Lower leg skin (tissue), 3 donors: Measurements from ENCODE around the gene EHD1.

Experiments
- POLR2A ChIP-seq, 2 donors: fragments of 450-650 bp; IDR thresholded peaks; one replicate each; pipeline ENCODE4 v1.6.1; 2016 to 2017; ENCODE audit warnings: antibody characterized with exemption in 2 of 2, mild to moderate bottlenecking in 1 of 2, moderate library complexity in 1 of 2
- TF ChIP-seq, protein P1 (sequence below), 3 donors: fragments of 450-650 bp; IDR thresholded peaks; one replicate each; pipeline ENCODE4 v1.5.1; 2016; ENCODE audit warnings: antibody characterized with exemption in 3 of 3, mild to moderate bottlenecking in 3 of 3, moderate library complexity in 2 of 3

DNA sequence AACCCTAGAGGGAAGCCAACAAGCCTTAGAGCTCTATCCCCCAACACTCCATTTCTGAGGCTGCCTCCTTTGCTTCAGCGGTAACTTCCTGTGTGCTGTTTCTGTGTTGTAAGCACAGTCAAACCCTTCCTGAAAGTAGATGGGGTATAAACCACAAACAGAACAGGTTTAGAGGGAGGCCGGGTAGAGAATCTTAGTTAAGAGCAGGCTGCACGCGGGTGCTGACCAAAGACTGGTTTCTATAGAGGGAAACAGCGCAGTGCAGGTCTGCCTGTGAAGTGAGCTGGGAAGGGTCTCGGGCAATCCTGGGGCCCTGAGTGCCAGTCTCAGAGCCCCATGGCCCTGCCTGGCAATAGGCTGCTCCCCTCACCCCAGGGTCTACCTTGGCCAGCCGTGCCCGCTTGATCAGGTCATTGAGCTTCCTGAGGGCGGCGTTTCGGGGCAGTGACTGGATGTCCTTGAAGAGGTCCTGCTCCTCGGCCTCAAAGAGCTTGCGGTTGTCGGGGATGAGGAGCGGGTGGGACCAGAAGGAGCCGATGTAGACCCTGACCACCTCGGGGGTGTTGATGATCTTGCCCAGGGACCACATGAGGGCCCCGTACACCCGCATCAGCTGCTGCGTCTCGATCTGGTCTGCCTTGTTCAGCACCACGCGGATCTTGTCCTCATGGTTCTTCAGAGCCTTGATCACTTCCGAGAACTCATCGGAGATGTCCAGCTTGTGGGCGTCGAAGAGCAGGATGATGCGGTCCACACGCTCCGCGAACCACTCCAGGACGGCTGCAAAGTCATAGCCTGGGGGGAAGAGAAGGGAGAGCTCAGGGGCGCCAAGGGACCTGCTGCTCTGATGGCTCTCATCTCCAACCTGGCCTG, 18.6 kb downstream of the EHD1 start:
- TF ChIP-seq, protein P1, sequence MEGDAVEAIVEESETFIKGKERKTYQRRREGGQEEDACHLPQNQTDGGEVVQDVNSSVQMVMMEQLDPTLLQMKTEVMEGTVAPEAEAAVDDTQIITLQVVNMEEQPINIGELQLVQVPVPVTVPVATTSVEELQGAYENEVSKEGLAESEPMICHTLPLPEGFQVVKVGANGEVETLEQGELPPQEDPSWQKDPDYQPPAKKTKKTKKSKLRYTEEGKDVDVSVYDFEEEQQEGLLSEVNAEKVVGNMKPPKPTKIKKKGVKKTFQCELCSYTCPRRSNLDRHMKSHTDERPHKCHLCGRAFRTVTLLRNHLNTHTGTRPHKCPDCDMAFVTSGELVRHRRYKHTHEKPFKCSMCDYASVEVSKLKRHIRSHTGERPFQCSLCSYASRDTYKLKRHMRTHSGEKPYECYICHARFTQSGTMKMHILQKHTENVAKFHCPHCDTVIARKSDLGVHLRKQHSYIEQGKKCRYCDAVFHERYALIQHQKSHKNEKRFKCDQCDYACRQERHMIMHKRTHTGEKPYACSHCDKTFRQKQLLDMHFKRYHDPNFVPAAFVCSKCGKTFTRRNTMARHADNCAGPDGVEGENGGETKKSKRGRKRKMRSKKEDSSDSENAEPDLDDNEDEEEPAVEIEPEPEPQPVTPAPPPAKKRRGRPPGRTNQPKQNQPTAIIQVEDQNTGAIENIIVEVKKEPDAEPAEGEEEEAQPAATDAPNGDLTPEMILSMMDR (IDR thresholded peaks at IDR 0.05), result no peak
- TF ChIP-seq POLR2A (IDR thresholded peaks at IDR 0.05), result no peak
